Sciatic nerve (tissue), 2 donors: Measurements from ENCODE around the gene MESP1. TPM values are rescaled to one million over a fixed set of nuclear protein-coding genes. Genes with fewer than 3 reads are reported as not detected.
A peak's percentile ranks its signal among the peaks of the same experiment; 100 is the strongest.

Source experiments
- ATAC-seq: fragments of 200-7000 bp; cut with Tn5 transposase; one replicate; pipeline ENCODE4 v1.9.1; 2020; ENCODE audit warnings: mild to moderate bottlenecking, moderate library complexity
- DNase-seq: peaks from one replicate; pipeline ENCODE4 v3.0.0-alpha.2; 2020; ENCODE audit warnings: low spot score
- intact Hi-C: fragments of 100-400 bp; cut with DNase I; formaldehyde crosslinking; loops from one replicate; pipeline ENCODE4 v1.14.2; 2022
- total RNA-seq: library from RNA; stranded (reverse); fragmentation: NEBNext Ultra II Directional; extraction: Animal tissue kit (Norgen Biotek cat#: 25700); gene quantifications from one replicate; pipeline ENCODE4 v1.2.1, GENCODE V29; 2021
- donor health status: DM: no; HTN: no; CAD: no.
- donor health status: DM: no; HTN: no; CAD: no.

The MESP1 gene
- total RNA-seq, 1 donor from 2014 or later = 2.1 TPM

GRCh38 chr15:89745131-89745530 lies 5.9 kb downstream of the MESP1 start:
- intact Hi-C loops = loop anchor here (10.0 kb wide), 1 partner anchor 340 kb away; no protein-coding TSS in a partner anchor
- no peak for ATAC-seq

DNA sequence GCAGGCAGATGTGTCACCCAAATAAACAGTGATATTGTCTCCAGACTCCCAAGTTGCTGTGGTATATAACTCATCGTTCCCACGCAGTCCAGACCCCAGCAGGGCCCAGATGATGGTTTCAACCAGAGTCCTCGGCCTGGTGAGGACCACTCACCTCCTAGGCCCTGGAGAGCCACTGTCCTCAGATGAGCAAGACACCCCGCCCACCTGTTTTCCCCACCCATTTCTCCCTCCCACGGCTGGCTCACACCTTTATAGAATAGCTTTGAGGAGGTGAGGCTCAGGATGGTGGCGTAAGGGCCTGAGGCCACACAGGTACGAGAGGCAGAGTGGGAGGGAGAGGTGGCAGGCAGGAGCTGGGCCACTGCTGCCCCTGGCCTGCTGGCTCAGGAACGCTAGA lies 7.5 kb downstream of the MESP1 start:
- DNase-seq (no peak), ATAC-seq (no peak)
- intact Hi-C loops = loop anchor here (10.0 kb wide), 1 partner anchor 341 kb away; no protein-coding TSS in a partner anchor

More at GRCh38 chr15:89745131-89745530, 5.9 kb downstream of the MESP1 start:
- no peak for DNase-seq

DNA sequence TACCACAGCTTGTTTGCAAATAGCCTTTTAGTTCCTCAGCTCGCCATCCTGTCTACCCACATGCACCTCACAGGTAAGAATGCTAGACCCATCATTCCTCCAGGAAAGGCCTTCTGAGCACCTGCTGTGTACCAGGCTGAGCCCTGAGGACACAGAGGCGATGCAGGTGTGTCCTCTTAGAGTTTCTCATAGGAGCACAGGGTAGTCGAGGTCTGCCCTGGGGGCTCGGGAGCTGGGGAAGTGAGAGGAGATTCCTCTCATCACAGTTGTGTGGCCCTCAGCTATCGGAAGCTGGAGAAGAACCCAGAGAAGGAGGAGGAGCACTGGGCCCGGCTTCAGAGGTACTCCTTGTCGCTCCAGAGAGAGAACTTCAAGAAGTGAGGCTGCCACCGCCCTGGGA lies 8.0 kb downstream of the MESP1 start:
- intact Hi-C loops = loop anchor here (10.0 kb wide), 1 partner anchor 342 kb away; no protein-coding TSS in a partner anchor
- DNase-seq (no peak), ATAC-seq (no peak)

- intact Hi-C loops = loop anchor here (10.0 kb wide), 1 partner anchor 345 kb away; no protein-coding TSS in a partner anchor
- DNase-seq = no peak
- peak; percentile 85 for ATAC-seq
Measured at GRCh38 chr15:89740137-89740536, 10.9 kb downstream of the MESP1 start.

DNA sequence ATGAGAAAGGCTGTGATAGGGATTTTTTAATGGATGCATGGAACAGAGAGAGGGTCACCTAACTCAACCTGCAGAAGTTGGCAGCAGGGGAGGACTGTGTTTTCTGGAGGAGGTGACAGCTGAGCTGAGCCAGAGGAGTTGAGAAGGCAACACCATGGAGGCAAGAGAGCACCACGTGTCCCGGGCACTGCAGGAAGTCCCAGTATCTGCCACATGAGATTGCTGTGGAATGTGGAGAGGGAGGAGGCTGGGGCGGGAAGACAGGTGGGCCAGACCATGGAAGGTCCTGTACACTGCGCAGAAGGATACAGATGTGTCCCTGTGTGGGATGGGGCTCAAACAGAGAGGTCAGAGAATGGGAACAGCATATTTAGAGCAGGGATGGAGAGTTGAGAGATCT lies 15.3 kb downstream of the MESP1 start:
- ATAC-seq (no peak), DNase-seq (no peak)
- intact Hi-C loops = no loop called here

- ATAC-seq (no peak), DNase-seq (no peak)
- intact Hi-C loops = no loop called here
Measured at GRCh38 chr15:89732451-89733172, 18.4 kb downstream of the MESP1 start.

DNA sequence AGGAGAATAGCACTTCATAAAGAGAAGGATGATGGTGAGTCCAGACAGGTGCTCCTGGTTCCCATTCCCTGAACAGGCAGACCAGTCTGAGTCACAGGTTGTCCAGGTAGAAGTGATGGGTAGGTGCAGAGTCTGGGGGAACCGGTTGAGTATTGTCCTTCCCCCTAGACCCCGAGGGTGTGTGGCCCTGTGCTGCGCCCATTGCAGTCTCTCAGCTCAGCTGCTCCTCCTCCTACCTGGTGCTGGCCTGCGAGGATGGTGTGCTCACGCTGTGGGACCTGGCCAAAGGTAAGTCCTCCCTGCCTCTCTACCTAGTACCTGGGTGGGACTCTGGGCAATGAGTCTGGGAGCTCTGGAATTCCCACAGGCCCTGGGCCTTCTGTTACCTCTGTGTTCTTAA lies 19.8 kb downstream of the MESP1 start:
- no peak for DNase-seq
- intact Hi-C loops = no loop called here
- no peak for ATAC-seq

- intact Hi-C loops = no loop called here
- DNase-seq = no peak
- peak; percentile 77 for ATAC-seq
Measured at GRCh38 chr15:89728254-89728653, 22.8 kb downstream of the MESP1 start.

DNA sequence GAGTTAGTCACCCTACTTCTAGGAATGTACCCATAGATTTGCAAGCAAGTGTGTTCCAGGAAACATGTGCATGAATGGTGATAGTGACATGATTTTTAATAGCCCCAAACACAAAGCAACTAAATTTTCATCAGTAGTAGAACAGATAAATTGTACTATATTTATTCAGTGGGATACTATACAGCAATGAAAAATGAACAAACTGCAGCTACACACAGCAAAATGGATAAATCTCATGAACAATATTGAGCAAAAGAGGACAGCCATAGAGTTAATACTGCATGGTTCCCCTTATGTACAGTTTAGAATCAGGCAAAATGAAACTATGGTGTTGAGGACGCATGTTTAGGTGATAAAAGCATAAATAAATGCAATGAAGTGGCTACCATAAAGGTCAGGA lies 26.0 kb downstream of the MESP1 start:
- intact Hi-C loops = no loop called here
- ATAC-seq (no peak), DNase-seq (no peak)

DNA sequence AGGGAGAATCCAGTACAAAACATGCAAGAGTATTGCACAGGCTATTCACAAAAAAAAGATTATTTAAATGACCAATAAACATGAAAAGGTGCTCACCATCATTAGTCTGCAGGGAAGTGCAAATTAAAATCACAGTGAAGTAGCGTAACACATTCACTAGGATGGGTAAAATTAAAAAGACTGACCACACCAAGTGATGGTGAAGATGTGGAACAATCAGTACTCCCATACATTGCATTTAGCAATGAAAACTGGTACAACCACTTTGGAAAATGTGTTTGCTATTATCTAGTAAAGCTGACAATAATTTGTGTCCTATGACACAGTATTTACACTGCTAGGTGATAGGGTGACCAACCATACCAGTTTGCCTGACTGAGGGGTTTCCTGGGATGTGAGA lies 26.4 kb downstream of the MESP1 start:
- DNase-seq (no peak), ATAC-seq (no peak)
- intact Hi-C loops = no loop called here

DNA sequence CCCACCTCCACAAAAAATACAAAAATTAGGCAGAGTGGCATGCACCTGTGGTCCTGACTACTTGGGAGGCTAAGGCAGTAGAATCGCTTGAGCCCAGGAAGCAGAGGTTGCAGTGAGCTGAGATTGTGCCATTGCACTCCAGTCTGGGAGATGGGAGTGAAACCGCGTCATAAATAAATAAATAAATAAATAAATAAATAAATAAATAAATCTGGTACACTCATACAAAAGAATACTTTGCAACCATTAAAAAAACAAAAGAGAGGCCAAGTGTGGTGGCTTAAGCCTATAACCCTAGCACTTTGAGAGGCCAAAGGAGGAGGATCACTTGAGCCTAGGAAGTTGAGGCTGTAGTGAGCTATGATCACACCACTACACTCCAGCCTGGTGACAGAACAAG lies 28.0 kb downstream of the MESP1 start:
- ATAC-seq (no peak), DNase-seq (no peak)

DNA sequence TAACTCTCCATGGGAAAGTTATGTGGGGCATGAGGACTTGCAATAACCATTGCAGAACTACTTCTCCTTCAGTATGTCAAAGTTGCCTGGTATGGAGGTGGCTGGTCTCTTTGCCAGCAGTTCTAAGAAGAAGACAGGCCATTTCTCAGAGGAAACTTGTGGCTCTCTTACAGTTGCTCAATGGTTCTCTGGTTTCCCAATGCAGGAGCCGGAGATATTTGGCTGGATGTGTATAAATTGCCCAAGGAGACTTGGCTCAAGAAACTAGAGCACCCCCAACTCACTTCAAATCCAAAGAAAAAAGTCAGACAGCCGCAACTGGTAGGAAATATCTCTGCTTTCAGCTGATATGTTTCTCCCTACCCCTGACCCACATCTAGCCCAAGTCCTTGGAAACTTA lies 36.3 kb downstream of the MESP1 start:
- ATAC-seq (peak; percentile 51), DNase-seq (no peak)
- intact Hi-C loops = no loop called here

More for the DNA sequence above, 28.0 kb downstream of the MESP1 start:
- intact Hi-C loops = no loop called here

DNA sequence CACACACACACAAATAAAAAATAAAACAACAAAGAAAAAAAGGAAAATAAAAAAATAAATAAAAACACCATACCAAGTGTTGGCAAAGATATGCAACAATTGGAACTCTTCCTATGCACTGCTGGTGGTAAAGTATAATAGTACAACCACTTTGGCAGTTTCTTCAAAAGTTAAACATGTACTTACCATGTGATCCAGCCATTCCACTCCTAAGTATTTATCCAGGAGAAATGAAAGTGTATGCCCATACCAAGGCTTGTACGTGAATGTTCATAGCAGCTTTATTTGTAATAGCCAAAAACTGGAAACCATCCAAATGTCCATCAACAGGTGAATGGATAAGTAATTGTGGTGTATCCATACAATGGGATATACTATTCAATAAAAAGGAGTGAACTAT lies 43.5 kb downstream of the MESP1 start:
- DNase-seq = no peak
- intact Hi-C loops = no loop called here
- no peak for ATAC-seq

GRCh38 chr15:89704411-89704810 lies 46.6 kb downstream of the MESP1 start:
- no peak for DNase-seq
- ATAC-seq = no peak
- intact Hi-C loops = no loop called here

Other genes with a start within 250 kb of the MESP1 start
- gene TICRR, start 175.8 kb downstream of the MESP1 start, total RNA-seq = 0.22 TPM
- gene KIF7, start 95.8 kb downstream of the MESP1 start, total RNA-seq = 9.2 TPM
- 57.4 TPM for gene PLIN1, start 71.9 kb downstream of the MESP1 start, total RNA-seq
- 6.2 TPM for gene PEX11A, start 60.5 kb downstream of the MESP1 start, total RNA-seq
- gene WDR93, start 60.4 kb downstream of the MESP1 start, total RNA-seq = not detected
- gene MESP2, start 25.1 kb upstream of the MESP1 start, total RNA-seq = 0.45 TPM
- gene ANPEP, start 63.6 kb upstream of the MESP1 start, total RNA-seq = 53.7 TPM
- gene AP3S2, start 142.7 kb upstream of the MESP1 start, total RNA-seq = 41.8 TPM
- gene ARPIN, start 161.7 kb upstream of the MESP1 start, total RNA-seq = 30.1 TPM